DND-41 (cell line): ENCODE measurements around the gene ATP13A3.

Experiments
- ATAC-seq: fragments of 200-7000 bp; cut with Tn5 transposase; 3 replicates; pipeline ENCODE4 v1.9.1; 2021; ENCODE audit warnings: low read depth; ENCODE audit not compliant: insufficient read depth
- DNase-seq: peaks from one replicate; pipeline ENCODE4 v3.0.0-alpha.2; 2020
- H2AFZ ChIP-seq: 2 replicates; pipeline ENCODE4 v1.6.0; 2012; ENCODE audit warnings: low read depth, low read length
- H3K27ac ChIP-seq: 2 replicates; pipeline ENCODE4 v1.5.1; 2012; ENCODE audit warnings: low read length, inconsistent platforms
- H3K27me3 ChIP-seq: fragments of 200-600 bp; sonication (generic); 2 replicates; pipeline ENCODE4 v1.6.0; 2012; ENCODE audit warnings: low read length, mild to moderate bottlenecking, inconsistent platforms; ENCODE audit not compliant: insufficient read depth, poor library complexity
- H3K36me3 ChIP-seq: 2 replicates; pipeline ENCODE4 v1.5.1; 2012; ENCODE audit warnings: low read length, inconsistent platforms; ENCODE audit not compliant: insufficient read depth
- H3K4me1 ChIP-seq: 2 replicates; pipeline ENCODE4 v1.5.1; 2012; ENCODE audit warnings: mild to moderate bottlenecking, low read length; ENCODE audit not compliant: insufficient read depth
- H3K4me2 ChIP-seq: 2 replicates; pipeline ENCODE4 v1.6.0; 2012; ENCODE audit warnings: mild to moderate bottlenecking, moderate library complexity, low read length, inconsistent platforms; ENCODE audit not compliant: insufficient read depth
- H3K4me3 ChIP-seq, 2 experiments: fragments of 200-600 bp in 1 of 2; shearing (Covaris generic) in 1 of 2; 2 replicates each; pipeline ENCODE4 v1.5.1; 2012 to 2016; ENCODE audit warnings: inconsistent platforms in 2 of 2, low read length in 2 of 2, mild to moderate bottlenecking in 2 of 2, low read depth in 1 of 2, moderate library complexity in 1 of 2
- H3K79me2 ChIP-seq: 2 replicates; pipeline ENCODE4 v1.6.0; 2012; ENCODE audit warnings: low read length, inconsistent platforms; ENCODE audit not compliant: insufficient read depth
- H3K9ac ChIP-seq: 2 replicates; pipeline ENCODE4 v1.6.0; 2012; ENCODE audit warnings: low read depth, mild to moderate bottlenecking, inconsistent platforms, low read length, moderate library complexity
- H3K9me3 ChIP-seq: 2 replicates; pipeline ENCODE4 v1.5.1; 2012; ENCODE audit warnings: low read length, moderate library complexity, mild to moderate bottlenecking, inconsistent platforms; ENCODE audit not compliant: insufficient read depth, severe bottlenecking
- H4K20me1 ChIP-seq: 2 replicates; pipeline ENCODE4 v1.6.0; 2012; ENCODE audit warnings: low read length; ENCODE audit not compliant: insufficient read depth
- CTCF ChIP-seq: IDR thresholded peaks from 2 replicates; pipeline ENCODE4 v1.5.1; 2012; ENCODE audit warnings: borderline replicate concordance, low read length, moderate library complexity, mild to moderate bottlenecking; ENCODE audit not compliant: poor library complexity, severe bottlenecking; ENCODE audit errors: extremely low read depth
- EZH2 ChIP-seq: IDR thresholded peaks from 3 replicates; pipeline ENCODE4 v1.6.1; 2012; ENCODE audit warnings: borderline replicate concordance, low read depth, mild to moderate bottlenecking, moderate library complexity, low read length, inconsistent platforms; ENCODE audit not compliant: severe bottlenecking

Gene ATP13A3

GRCh38 chr3:194424953-194425352 is 61.8 kb downstream of the ATP13A3 start:
- no peak for DNase-seq
- H3K36me3 ChIP-seq: peaks cover 69% of the 10 kb centered on the region
- no peaks in the 10 kb centered on the region for H4K20me1 ChIP-seq

GRCh38 chr3:194424373-194424772 is 62.4 kb downstream of the ATP13A3 start:
- Histone ChIP-seq H3K4me1 (no peaks in the 10 kb centered on the region), H3K4me2 (no peak overlapping the region), H3K27ac (no peak overlapping the region), H3K27me3 (no peaks in the 10 kb centered on the region), H3K9me3 (no peaks in the 10 kb centered on the region), H3K4me3 (no peak overlapping the region), H3K79me2 (no peaks in the 10 kb centered on the region), H2AFZ (no peak overlapping the region), H3K36me3 (peaks cover 67% of the 10 kb centered on the region), H3K9ac (no peak overlapping the region), H4K20me1 (no peaks in the 10 kb centered on the region)
- ATAC-seq (no peak), DNase-seq (no peak)
- TF ChIP-seq EZH2 (no peak), CTCF (no peak)

More at GRCh38 chr3:194424953-194425352, 61.8 kb downstream of the ATP13A3 start:
- Histone ChIP-seq H3K27me3 (no peaks in the 10 kb centered on the region), H3K9me3 (no peaks in the 10 kb centered on the region), H3K4me1 (no peaks in the 10 kb centered on the region), H3K9ac (no peak overlapping the region), H3K4me3 (no peak overlapping the region), H3K4me2 (no peak overlapping the region), H3K79me2 (no peaks in the 10 kb centered on the region), H3K27ac (no peak overlapping the region), H2AFZ (no peak overlapping the region)
- ATAC-seq: no peak
- TF ChIP-seq CTCF: no peak

GRCh38 chr3:194423317-194423716 is 63.5 kb downstream of the ATP13A3 start:
- no peak overlapping the region for H3K27ac ChIP-seq

More at GRCh38 chr3:194423317-194423716, 63.5 kb downstream of the ATP13A3 start:
- Histone ChIP-seq H3K27me3 (no peaks in the 10 kb centered on the region), H2AFZ (no peak overlapping the region), H3K4me2 (no peak overlapping the region), H3K4me1 (no peaks in the 10 kb centered on the region), H3K9me3 (no peaks in the 10 kb centered on the region), H3K4me3 (no peak overlapping the region), H3K9ac (no peak overlapping the region), H3K79me2 (no peaks in the 10 kb centered on the region), H3K36me3 (peaks cover 72% of the 10 kb centered on the region), H4K20me1 (no peaks in the 10 kb centered on the region)
- DNase-seq (no peak), ATAC-seq (no peak)
- no peak for TF ChIP-seq EZH2
- TF ChIP-seq CTCF: no peak
